GM12874 (cell line): ENCODE data around the gene TBR1.

Source experiments
- CTCF ChIP-seq: IDR thresholded peaks from 2 replicates; pipeline ENCODE4 v1.5.1; 2011; ENCODE audit warnings: low read depth, mild to moderate bottlenecking, control low read depth, low read length, moderate library complexity; ENCODE audit not compliant: insufficient read depth

Gene TBR1

DNA sequence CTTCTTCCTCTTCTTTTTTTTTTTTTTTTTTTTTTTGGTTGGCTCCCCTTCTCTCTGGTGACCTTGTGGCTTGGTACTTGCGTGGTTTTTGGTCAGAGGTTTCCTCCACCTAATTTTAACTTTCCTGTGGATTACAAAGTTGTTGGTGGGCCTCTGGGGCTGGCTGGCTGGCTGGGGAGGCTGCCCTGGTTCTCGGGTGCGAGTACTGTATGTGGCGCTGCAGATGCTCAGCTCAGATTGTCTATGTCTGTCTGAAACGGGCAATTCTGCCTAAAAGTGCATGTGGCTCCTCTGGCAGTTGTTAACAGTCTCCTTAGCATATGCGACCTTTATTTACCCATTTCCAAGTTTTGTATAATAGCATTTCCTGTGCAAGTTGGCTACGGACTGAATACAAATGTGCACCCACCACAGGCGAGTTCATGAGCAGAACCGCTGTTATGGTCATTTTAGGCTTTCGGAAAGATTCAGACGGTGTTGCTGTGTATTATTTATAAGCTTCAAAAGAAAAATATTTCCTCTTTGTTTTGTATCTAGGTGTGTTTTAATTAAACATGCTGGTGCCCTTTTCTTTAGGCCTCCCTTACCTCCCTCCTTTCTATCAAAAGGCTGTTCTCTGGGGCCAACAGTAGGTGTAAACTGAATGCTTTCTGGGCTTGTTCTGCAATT lies 4.4 kb downstream of the TBR1 start:
- no peak for TF ChIP-seq CTCF

- no peak for TF ChIP-seq CTCF
Observed at GRCh38 chr2:161421686-161422085, 5.6 kb downstream of the TBR1 start.

- no peak for TF ChIP-seq CTCF
Observed at GRCh38 chr2:161422816-161423403, 6.8 kb downstream of the TBR1 start.

DNA sequence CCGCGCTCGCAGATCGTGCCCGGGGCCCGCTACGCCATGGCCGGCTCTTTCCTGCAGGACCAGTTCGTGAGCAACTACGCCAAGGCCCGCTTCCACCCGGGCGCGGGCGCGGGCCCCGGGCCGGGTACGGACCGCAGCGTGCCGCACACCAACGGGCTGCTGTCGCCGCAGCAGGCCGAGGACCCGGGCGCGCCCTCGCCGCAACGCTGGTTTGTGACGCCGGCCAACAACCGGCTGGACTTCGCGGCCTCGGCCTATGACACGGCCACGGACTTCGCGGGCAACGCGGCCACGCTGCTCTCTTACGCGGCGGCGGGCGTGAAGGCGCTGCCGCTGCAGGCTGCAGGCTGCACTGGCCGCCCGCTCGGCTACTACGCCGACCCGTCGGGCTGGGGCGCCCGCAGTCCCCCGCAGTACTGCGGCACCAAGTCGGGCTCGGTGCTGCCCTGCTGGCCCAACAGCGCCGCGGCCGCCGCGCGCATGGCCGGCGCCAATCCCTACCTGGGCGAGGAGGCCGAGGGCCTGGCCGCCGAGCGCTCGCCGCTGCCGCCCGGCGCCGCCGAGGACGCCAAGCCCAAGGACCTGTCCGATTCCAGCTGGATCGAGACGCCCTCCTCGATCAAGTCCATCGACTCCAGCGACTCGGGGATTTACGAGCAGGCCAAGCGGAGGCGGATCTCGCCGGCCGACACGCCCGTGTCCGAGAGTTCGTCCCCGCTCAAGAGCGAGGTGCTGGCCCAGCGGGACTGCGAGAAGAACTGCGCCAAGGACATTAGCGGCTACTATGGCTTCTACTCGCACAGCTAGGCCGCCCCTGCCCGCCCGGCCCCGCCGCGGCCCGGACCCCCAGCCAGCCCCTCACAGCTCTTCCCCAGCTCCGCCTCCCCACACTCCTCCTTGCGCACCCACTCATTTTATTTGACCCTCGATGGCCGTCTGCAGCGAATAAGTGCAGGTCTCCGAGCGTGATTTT lies 7.6 kb downstream of the TBR1 start:
- TF ChIP-seq CTCF, result no peak

DNA sequence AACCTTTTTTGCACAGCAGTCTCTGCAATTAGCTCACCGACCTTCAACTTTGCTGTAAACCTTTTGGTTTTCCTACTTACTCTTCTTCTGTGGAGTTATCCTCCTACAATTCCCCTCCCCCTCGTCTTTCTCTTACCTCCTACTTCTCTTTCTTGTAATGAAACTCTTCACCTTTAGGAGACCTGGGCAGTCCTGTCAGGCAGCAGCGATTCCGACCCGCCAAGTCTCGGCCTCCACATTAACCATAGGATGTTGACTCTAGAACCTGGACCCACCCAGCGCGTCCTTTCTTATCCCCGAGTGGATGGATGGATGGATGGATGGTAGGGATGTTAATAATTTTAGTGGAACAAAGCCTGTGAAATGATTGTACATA lies 8.3 kb downstream of the TBR1 start:
- TF ChIP-seq CTCF, result no peak

- TF ChIP-seq CTCF, result no peak
Observed at GRCh38 chr2:161424891-161425727, 9.0 kb downstream of the TBR1 start.
